Measurements from ENCODE around the gene LRFN3. TPM values are rescaled to one million over a fixed set of nuclear protein-coding genes. Genes with fewer than 3 reads are reported as not detected.
A peak's percentile ranks its signal among the peaks of the same experiment; 100 is the strongest.

The LRFN3 gene
- total RNA-seq, 2 experiments from 2014 or later: 4.0 TPM

GRCh38 chr19:35990771-35991730 lies 54.9 kb downstream of the LRFN3 start:
- DNase-seq: no peak
- H3K9me3 Mint-ChIP-seq: no peaks in the 10 kb centered on the region
- CTCF ChIA-PET: no interaction called here
- peaks cover 15% of the 10 kb centered on the region for H3K27me3 Mint-ChIP-seq (ENCODE audit: low read depth)
- intact Hi-C loops (cut with micrococcal nuclease): no loop called here
- H3K36me3 Mint-ChIP-seq (ENCODE audit: low read depth): peaks cover 1% of the 10 kb centered on the region
- H3K27ac Mint-ChIP-seq: no peak overlapping the region
- H3K4me1 Mint-ChIP-seq (ENCODE audit: low read depth): peaks cover 15% of the 10 kb centered on the region
- H3K4me3 Mint-ChIP-seq: no peak overlapping the region

GRCh38 chr19:35991731-35992450 lies 55.7 kb downstream of the LRFN3 start:
- intact Hi-C loops (cut with micrococcal nuclease): no loop called here
- CTCF ChIA-PET: no interaction called here
- peaks cover 19% of the 10 kb centered on the region for H3K4me1 Mint-ChIP-seq (ENCODE audit: low read depth)
- peaks cover 3% of the 10 kb centered on the region for H3K36me3 Mint-ChIP-seq (ENCODE audit: low read depth)
- peaks cover 8% of the 10 kb centered on the region for H3K27me3 Mint-ChIP-seq (ENCODE audit: low read depth)
- no peak overlapping the region for H3K4me3 Mint-ChIP-seq
- no peaks in the 10 kb centered on the region for H3K9me3 Mint-ChIP-seq
- DNase-seq: no peak
- no peak overlapping the region for H3K27ac Mint-ChIP-seq

GRCh38 chr19:35992907-35993765 lies 57.0 kb downstream of the LRFN3 start:
- H3K9me3 Mint-ChIP-seq: no peaks in the 10 kb centered on the region
- no peak for DNase-seq
- peaks cover 5% of the 10 kb centered on the region for H3K36me3 Mint-ChIP-seq (ENCODE audit: low read depth)
- CTCF ChIA-PET: interaction anchor here (1.2 to 1.6 kb wide), 6 partner anchors 18 to 134 kb away, joined by 3 to 5 read pairs (median 4); no protein-coding TSS in a partner anchor
- no peak overlapping the region for H3K4me3 Mint-ChIP-seq
- intact Hi-C loops (cut with micrococcal nuclease): no loop called here
- peaks cover 26% of the 10 kb centered on the region for H3K4me1 Mint-ChIP-seq (ENCODE audit: low read depth)
- no peak overlapping the region for H3K27ac Mint-ChIP-seq
- H3K27me3 Mint-ChIP-seq (ENCODE audit: low read depth): peaks cover 3% of the 10 kb centered on the region

GRCh38 chr19:35993923-35994598 lies 57.9 kb downstream of the LRFN3 start:
- H3K27me3 Mint-ChIP-seq (ENCODE audit: low read depth): no peaks in the 10 kb centered on the region
- H3K27ac Mint-ChIP-seq: peak overlapping the region; percentile 18
- H3K36me3 Mint-ChIP-seq (ENCODE audit: low read depth): peaks cover 4% of the 10 kb centered on the region
- H3K9me3 Mint-ChIP-seq: no peaks in the 10 kb centered on the region
- peaks cover 29% of the 10 kb centered on the region for H3K4me1 Mint-ChIP-seq (ENCODE audit: low read depth)
- intact Hi-C loops (cut with micrococcal nuclease): loop anchor here (2.0 kb wide), 1 partner anchor 121 kb away; the partner anchor contains the start of genes POLR2I and TBCB
- CTCF ChIA-PET: interaction anchor here (0.8 to 1.6 kb wide), 7 partner anchors 17 to 133 kb away, joined by 3 to 5 read pairs (median 4); partner anchors contain the start of gene THAP8
- peak; percentile 30 for DNase-seq
- peak overlapping the region; percentile 97 for H3K4me3 Mint-ChIP-seq

Other genes with a start within 250 kb of the LRFN3 start
- gene ZBTB32, start 231.8 kb upstream of the LRFN3 start, total RNA-seq: 100 to 1,000 TPM; 174 to 181 TPM
- gene KMT2B, start 218.4 kb upstream of the LRFN3 start, total RNA-seq: 10 to 100 TPM; 62.0 to 65.8 TPM
- gene IGFLR1, start 193.9 kb upstream of the LRFN3 start, total RNA-seq: 10 to 100 TPM; 51.0 to 52.8 TPM
- gene U2AF1L4, start 191.0 kb upstream of the LRFN3 start, total RNA-seq: 10 to 100 TPM; 41.8 to 44.2 TPM
- gene PSENEN, start 190.7 kb upstream of the LRFN3 start, total RNA-seq: 10 to 100 TPM; 32.4 to 37.7 TPM
- gene LIN37, start 187.8 kb upstream of the LRFN3 start, total RNA-seq: 1 to 10 TPM; 5.7 to 9.7 TPM
- gene HSPB6, start 179.3 kb upstream of the LRFN3 start, total RNA-seq: under 1 TPM; 0.40 to 0.55 TPM
- 10 to 100 TPM; 45.3 to 47.4 TPM for gene PROSER3, start 178.2 kb upstream of the LRFN3 start, total RNA-seq
- gene ARHGAP33, start 160.8 kb upstream of the LRFN3 start, total RNA-seq: 10 to 100 TPM; 49.5 to 61.6 TPM
- gene PRODH2, start 123.5 kb upstream of the LRFN3 start, total RNA-seq: not detected
- under 1 TPM in 1 of 2 experiments, not detected in 1; 0.05 TPM for gene NPHS1, start 83.9 kb upstream of the LRFN3 start, total RNA-seq
- 1 to 10 TPM; 1.0 to 1.1 TPM for gene KIRREL2, start 79.5 kb upstream of the LRFN3 start, total RNA-seq
- gene APLP1, start 67.8 kb upstream of the LRFN3 start, total RNA-seq: 1 to 10 TPM in 1 of 2 experiments, under 1 TPM in 1; 0.79 to 1.2 TPM
- 10 to 100 TPM; 56.2 to 56.4 TPM for gene NFKBID, start 35.8 kb upstream of the LRFN3 start, total RNA-seq
- 10 to 100 TPM; 11.7 to 14.5 TPM for gene HCST, start 33.8 kb upstream of the LRFN3 start, total RNA-seq
- not detected for gene TYROBP, start 28.1 kb upstream of the LRFN3 start, total RNA-seq
- 10 to 100 TPM; 13.1 to 13.8 TPM for gene SDHAF1, start 58.8 kb downstream of the LRFN3 start, total RNA-seq
- 1 to 10 TPM; 1.1 to 2.1 TPM for gene SYNE4, start 72.4 kb downstream of the LRFN3 start, total RNA-seq
- gene ALKBH6, start 77.8 kb downstream of the LRFN3 start, total RNA-seq: 10 to 100 TPM; 36.9 to 37.8 TPM
- under 1 TPM in 1 of 2 experiments, not detected in 1; 0.15 TPM for gene CLIP3, start 96.5 kb downstream of the LRFN3 start, total RNA-seq
- 1 to 10 TPM; 1.1 to 1.2 TPM for gene THAP8, start 117.9 kb downstream of the LRFN3 start, total RNA-seq
- 10 to 100 TPM; 23.7 to 25.6 TPM for gene WDR62, start 118.5 kb downstream of the LRFN3 start, total RNA-seq
- gene OVOL3, start 174.8 kb downstream of the LRFN3 start, total RNA-seq: not detected
- gene POLR2I, start 178.5 kb downstream of the LRFN3 start, total RNA-seq: 10 to 100 TPM; 86.8 to 87.4 TPM
- gene TBCB, start 179.1 kb downstream of the LRFN3 start, total RNA-seq: 100 to 1,000 TPM; 104 to 105 TPM
- gene CAPNS1, start 203.7 kb downstream of the LRFN3 start, total RNA-seq: 100 to 1,000 TPM; 301 to 307 TPM
- not detected for gene COX7A1, start 216.1 kb downstream of the LRFN3 start, total RNA-seq

Measured in activated naive CD4-positive, alpha-beta T cell treated with anti-CD3 and anti-CD28 coated beads for 36 hours (primary cell).